ENCODE data around the gene NELFCD.

NELFCD gene

GRCh38 chr20:58991715-58992114, 10.7 kb downstream of the NELFCD start:
- TF ChIP-seq, protein P1, sequence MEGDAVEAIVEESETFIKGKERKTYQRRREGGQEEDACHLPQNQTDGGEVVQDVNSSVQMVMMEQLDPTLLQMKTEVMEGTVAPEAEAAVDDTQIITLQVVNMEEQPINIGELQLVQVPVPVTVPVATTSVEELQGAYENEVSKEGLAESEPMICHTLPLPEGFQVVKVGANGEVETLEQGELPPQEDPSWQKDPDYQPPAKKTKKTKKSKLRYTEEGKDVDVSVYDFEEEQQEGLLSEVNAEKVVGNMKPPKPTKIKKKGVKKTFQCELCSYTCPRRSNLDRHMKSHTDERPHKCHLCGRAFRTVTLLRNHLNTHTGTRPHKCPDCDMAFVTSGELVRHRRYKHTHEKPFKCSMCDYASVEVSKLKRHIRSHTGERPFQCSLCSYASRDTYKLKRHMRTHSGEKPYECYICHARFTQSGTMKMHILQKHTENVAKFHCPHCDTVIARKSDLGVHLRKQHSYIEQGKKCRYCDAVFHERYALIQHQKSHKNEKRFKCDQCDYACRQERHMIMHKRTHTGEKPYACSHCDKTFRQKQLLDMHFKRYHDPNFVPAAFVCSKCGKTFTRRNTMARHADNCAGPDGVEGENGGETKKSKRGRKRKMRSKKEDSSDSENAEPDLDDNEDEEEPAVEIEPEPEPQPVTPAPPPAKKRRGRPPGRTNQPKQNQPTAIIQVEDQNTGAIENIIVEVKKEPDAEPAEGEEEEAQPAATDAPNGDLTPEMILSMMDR (IDR thresholded peaks at IDR 0.05; ENCODE audit: insufficient read depth, low read length, missing control alignments) = no peak
- DNase-seq (ENCODE audit: low read depth, low spot score) = no peak
- H3K4me3 ChIP-seq (ENCODE audit: low read depth, low read length) = no peak overlapping the region
- ChIA-PET POLR2A (interaction anchor here (1.5 kb wide), 1 partner anchor 19 kb away, joined by 6 read pairs; no protein-coding TSS in a partner anchor), CTCF (interaction anchor here (1.0 kb wide), 1 partner anchor 96 kb away, joined by 3 read pairs; no protein-coding TSS in a partner anchor)

DNA sequence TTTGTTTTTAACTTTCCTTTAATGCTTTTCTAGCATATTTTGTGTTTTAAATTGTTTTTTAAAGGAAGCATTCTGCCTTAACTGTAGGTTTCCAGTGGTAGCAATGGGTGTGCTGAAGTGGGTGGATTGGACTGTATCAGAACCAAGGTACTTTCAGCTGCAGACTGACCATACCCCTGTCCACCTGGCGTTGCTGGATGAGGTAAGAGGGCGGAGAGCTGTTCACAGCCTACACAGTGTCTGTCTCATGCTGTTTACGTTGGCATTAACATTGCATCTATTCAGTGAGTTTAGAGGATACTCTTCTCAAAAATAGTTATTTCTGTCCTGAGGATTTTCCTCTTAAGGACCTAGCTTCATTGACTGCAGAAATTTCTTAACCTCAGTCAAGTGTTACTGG, 11.9 kb downstream of the NELFCD start:
- TF ChIP-seq, protein P1 (IDR thresholded peaks at IDR 0.05; ENCODE audit: insufficient read depth, low read length, missing control alignments) = no peak
- no peak overlapping the region for H3K4me3 ChIP-seq (ENCODE audit: low read depth, low read length)
- ChIA-PET CTCF (no interaction called here), POLR2A (interaction anchor here (0.9 to 1.5 kb wide), 4 partner anchors 11 to 35 kb away, joined by 3 to 6 read pairs (median 3); no protein-coding TSS in a partner anchor)
- DNase-seq (ENCODE audit: low read depth, low spot score) = no peak

- no peak for DNase-seq (ENCODE audit: low read depth, low spot score)
- TF ChIP-seq, protein P1 (IDR thresholded peaks at IDR 0.05; ENCODE audit: insufficient read depth, low read length, missing control alignments) = no peak
- H3K4me3 ChIP-seq (ENCODE audit: low read depth, low read length) = no peak overlapping the region
- POLR2A ChIA-PET = interaction anchor here (0.5 to 1.5 kb wide), 5 partner anchors 12 to 116 kb away, joined by 3 to 6 read pairs (median 3); no protein-coding TSS in a partner anchor
- CTCF ChIA-PET = no interaction called here
These were observed 12.5 kb downstream of the NELFCD start for GRCh38 chr20:58993332-58994248.

DNA sequence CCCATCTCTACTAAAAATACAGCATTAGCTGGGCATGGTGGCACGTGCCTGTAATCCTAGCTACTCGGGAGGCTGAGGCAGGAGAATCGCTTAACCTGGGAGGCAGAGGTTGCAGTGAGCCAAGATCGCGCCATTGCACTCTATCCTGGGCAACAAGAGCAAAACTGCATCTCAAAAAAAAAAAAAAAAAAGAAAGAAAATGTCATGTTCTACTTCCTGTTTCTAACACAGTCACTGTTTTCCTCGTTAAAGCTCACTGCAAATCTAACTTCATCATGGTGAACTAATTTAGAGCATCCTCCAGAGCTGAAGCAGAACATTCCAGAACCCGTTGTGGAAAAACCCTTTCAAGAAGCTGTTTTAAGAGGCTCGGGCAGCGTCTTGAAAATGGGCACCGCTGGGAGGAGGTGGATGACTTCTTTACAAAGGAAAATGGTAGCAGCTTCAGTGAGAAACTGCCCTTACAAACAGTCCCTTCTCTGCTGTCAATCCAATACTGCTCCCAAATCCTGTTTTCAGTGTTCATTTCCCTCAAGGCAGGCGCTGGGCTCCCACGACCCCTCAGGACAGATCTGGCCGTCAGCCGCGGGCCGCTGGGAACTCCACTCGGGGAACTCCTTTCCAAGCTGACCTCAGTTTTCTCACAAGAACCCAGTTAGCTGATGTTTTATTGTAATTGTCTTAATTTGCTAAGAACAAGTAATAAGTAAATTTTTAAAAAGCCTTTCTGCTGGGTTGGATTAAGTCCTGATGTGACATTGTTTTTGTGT, 13.5 kb downstream of the NELFCD start:
- DNase-seq (ENCODE audit: low read depth, low spot score) = no peak
- CTCF ChIA-PET = no interaction called here

GRCh38 chr20:58995461-58996225, 14.6 kb downstream of the NELFCD start:
- ChIA-PET CTCF (no interaction called here), POLR2A (no interaction called here)
- TF ChIP-seq, protein P1 (IDR thresholded peaks at IDR 0.05; ENCODE audit: insufficient read depth, low read length, missing control alignments) = no peak
- no peak overlapping the region for H3K4me3 ChIP-seq (ENCODE audit: low read depth, low read length)
- no peak for DNase-seq (ENCODE audit: low read depth, low spot score)

More for the DNA sequence above, 13.5 kb downstream of the NELFCD start:
- no peak overlapping the region for H3K4me3 ChIP-seq (ENCODE audit: low read depth, low read length)
- TF ChIP-seq, protein P1 (IDR thresholded peaks at IDR 0.05; ENCODE audit: insufficient read depth, low read length, missing control alignments) = no peak
- POLR2A ChIA-PET = interaction anchor here (1.2 kb wide), 1 partner anchor 95 kb away, joined by 3 read pairs; no protein-coding TSS in a partner anchor
